HEK293T (cell line): ENCODE measurements around the gene ALG9.

ENCODE experiments used
- BHLHE40 ChIP-seq: fragments of 450-650 bp; IDR thresholded peaks from 2 replicates; pipeline ENCODE4 v1.6.1; 2016; ENCODE audit warnings: mild to moderate bottlenecking, moderate library complexity, borderline replicate concordance
- SUZ12 ChIP-seq: fragments of 450-650 bp; IDR thresholded peaks from 2 replicates; pipeline ENCODE4 v1.6.1; 2016; ENCODE audit warnings: mild to moderate bottlenecking
- ZNF384 ChIP-seq: fragments of 450-650 bp; IDR thresholded peaks from 2 replicates; pipeline ENCODE4 v1.6.1; 2016

DNA sequence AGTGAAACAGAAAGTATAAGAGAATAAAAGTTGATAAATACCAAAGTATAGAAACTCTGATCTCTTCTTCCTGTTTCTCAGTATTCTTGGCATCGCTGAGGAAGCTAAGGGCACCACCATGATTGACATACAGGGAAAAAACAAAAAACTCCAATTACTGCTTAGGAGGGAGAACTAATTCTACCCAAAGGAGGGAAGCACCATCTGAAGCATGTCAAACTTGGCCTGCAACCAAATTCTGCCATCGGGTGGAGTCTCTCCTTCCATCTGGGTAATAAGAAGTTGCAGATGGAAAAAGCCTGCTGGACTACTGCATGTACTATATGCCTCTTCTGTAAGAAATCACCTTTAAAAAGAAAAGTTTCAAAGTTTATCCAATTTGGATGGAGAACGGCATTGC lies 74.7 kb downstream of the ALG9 start:
- TF ChIP-seq SUZ12, result no peak
- no peak for TF ChIP-seq BHLHE40
- TF ChIP-seq ZNF384, result no peak
